ENCODE results near the gene NRL.

Gene NRL

DNA sequence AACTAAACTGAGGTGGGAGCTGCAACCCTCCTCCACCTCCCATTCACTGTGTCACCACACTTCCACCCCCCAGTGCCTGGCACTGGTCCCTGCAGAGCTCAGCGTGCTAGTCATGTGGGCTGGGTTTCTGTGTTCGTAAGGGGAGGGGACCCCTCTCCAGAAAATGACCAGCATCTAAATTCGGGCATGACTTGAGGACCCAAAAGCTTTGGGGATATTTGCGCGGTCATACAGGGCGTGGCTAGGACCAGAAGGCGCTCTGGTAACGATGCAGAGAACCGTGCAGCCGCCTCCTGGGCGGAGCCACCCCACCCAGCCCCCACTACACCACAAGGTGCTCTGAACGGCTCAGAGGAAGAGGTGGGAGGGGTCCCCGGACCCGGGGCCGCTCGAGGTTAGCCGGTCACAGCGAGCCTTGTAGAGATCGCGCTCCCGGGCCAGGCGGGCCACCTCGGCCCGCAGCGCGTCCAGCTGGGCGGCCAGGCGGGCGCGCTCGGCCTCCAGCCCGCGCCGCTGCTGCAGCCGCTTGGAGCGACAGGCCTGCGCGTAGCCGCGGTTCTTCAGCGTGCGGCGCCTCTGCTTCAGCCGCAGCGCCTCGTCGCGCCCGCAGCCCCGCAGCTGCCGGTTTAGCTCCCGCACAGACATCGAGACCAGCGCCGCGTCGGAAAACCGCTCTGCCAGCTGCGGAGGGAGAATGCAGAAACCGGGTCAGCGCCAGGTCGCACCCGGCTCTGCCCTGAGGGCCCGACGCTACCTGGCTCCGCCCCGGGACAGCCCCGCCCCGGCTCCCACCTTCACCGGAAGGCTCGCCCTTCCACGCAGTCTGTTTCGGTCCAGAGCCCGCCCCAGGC lies 33.6 kb downstream of the NRL start:
- DNase-seq: peak; percentile 81

DNA sequence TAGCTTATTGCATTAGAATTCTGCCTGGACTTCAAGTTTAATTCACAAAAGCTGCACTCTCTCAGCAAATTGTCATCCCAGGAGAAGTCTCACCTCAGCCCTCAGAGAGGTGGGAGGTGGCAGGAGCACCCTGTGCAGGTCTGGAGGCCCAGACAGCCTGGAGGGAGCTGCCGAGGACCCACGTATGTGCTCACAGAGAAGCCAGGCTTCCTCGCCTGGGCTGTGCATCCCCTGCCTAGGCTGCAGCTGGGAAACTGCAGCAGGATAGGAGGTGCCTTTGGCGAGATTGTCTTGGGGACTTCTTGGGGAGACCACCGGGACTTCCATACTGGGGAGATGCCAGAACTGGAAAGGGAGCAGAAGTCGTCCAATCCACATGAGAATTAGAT lies 34.6 kb downstream of the NRL start:
- no peak for DNase-seq

DNA sequence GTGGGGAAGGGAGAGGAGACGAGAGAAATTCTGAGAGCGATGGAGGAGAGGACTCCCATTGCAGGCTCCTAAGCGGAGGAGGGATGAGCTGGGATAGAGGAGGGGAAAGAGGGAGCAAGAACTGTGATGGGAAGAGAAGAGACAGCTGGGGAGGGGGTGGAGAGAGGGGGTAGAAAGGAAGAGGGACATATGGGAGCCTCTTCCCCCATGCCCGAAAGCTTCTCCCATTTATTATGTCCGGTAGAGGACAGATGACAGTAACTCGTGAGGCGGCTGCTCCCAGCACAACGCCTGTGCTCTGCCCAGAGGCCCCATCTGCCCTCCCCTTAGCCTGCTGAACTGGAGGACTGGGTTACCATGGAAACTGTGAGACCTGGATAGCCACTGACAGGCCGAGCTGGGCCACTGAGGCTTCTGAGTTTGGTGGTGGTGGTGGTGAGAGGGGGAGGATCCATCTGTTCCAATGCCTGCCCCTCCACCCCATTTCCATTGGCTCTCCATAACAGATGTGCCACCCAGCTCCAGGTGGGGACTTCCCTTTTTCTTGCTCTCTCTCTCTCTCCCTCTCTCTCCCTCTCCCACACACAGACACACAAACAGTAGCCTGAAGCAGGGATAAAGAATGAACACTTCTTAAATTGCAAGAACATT lies 35.1 kb downstream of the NRL start:
- peak; percentile 85 for DNase-seq

DNA sequence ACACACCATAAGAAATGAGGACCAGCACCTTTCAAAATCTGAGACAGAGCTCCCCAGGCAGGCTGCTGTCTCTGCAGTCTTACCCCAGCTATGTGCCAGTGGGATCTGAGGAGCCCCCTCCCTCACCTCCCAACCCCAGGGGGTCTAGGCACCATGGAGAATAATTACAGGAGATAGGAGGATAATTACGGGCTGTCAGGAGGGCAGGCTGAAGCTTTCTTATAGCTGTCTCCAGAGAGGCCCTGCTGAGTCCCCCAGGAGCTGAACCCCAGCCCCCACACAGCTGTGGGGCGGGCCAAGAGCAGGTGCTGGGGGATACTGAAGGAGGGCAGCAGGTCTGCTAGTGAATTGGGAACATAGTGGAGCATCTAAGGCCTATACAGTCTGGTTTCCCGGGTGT lies 36.6 kb downstream of the NRL start:
- peak; percentile 48 for DNase-seq

DNA sequence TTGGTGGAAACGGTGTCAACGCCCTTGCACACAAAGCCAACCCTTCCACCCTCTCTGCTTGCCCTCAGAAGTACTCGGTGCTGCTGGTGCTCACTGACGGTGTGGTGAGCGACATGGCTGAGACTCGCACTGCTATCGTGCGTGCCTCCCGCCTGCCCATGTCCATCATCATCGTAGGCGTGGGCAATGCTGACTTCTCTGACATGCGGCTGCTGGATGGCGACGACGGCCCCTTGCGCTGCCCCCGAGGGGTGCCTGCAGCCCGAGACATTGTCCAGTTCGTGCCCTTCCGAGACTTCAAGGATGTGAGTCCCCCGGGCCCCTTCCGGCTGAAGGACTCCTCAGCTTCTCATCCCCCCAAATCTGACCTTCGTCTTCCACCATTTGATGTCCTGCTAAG lies 37.7 kb downstream of the NRL start:
- no peak for DNase-seq

DNA sequence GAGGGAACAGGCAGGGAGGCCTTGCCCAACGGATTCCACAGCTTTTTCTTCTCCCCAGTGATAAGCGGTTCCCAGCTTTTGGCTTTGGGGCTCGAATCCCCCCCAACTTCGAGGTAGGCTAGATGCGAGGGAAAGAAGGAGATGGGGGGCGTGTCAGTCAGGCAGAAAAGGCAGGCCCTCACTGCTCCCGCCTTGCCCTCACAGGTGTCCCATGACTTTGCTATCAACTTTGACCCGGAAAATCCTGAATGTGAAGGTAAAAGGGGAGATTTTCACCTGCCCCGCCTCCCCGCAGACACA lies 38.5 kb downstream of the NRL start:
- no peak for DNase-seq

DNA sequence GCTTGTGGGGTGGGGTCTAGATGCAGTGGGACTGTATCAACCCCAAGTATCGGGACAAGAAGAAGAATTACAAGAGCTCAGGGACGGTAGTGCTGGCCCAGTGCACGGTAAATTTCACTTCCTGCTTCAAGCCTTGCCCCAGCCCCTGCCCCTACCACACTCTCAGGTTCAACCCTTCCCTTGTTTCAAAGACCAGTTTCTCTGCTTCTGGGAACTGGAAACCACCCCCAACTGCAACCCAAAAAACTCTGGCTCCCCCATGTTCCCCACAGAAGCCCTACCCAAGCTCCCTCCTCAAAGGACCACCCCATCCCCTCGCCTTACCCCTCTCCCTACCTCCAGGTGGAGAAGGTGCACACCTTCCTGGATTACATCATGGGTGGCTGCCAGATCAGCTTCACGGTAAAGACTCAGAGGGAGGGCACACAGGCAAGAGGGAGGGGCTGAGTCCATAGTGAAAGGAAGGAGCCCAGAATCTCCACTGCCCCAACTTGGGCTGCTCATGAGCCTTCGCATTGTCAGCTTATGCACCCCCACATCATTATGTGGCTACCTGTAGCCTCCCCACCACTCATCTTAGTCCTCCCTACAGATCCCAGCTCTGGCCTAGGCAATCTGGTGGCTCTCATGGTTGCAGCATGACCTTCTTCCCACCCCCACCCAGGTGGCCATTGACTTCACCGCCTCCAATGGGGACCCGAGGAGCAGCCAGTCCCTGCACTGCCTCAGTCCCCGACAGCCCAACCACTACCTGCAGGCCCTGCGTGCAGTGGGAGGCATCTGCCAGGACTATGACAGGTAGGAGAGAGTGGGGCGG lies 39.1 kb downstream of the NRL start:
- DNase-seq: no peak

DNA sequence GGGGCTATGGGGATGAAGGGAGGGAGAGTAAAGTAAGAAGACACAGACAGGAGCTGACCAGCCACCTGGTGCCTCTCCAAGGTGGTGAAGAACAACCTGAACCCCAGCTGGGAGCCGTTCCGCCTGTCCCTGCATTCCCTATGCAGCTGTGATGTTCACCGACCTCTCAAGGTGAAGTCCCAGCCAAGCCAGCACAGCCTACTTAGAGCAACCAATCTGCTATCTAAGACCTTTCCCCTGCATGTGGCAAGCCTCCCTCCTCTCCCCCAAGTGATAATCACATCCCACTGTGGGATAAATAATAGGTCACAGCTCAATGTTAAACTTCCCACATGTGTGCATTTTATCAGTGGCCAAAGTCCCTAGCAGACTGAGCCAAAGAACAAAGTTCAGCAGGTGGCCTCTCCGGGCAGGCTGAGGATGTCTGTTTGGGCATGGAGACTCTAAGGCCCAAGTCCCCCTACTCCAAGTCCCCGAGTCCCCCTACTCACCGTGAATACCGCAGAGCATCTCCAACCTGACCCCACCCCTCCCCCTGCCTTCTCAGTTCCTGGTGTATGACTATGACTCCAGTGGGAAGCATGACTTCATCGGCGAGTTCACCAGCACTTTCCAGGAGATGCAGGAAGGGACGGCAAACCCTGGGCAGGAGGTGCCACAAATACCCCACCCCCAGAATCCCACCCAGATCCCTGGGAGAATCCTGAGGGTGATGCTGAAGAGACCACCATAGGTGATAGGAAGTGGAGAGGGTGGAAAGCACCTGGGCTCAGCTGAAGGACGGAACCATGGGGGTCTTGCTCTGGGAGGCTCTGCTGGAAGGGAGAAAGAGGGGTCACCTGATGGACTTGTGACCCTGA lies 39.9 kb downstream of the NRL start:
- no peak for DNase-seq

DNA sequence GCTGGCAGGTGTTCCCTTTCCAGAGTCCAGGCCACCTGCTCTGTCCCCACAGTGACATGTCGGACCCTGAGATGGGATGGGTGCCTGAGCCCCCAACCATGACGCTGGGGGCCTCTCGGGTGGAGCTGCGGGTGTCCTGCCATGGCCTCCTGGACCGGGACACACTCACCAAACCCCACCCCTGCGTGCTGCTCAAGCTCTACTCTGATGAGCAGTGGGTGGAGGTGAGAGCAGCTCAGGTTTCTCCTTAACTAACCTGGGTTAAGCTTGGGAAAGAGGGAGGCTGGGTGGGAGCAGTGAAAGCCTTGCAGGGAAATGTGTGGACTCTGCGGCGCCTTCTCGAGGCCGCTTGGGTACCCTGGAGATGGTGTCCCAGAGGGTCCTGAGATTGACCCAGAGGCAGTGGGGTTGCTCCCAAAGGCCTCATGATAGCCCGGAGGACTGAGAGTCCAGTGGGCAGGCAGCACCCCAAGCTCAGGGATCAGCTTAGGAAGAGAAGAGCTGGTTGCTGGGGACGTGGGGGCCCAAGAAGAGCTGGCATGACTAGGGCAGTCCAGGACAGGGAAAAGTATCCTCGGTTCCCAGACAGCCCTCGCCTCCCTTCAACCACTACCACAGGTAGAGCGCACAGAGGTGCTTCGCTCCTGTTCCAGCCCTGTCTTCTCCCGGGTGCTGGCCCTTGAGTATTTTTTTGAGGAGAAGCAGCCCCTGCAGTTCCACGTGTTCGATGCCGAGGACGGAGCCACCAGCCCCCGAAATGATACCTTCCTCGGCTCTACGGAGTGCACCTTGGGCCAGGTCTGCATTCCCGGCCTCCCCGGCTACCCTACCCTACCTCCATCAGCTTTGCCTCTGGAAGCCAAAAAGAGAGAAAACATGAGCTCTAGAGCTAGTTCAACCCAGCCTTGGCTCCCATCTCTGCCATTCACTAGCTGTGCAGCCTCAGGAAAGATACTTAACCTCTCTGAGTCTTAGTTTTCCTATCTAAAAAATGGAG lies 41.6 kb downstream of the NRL start:
- no peak for DNase-seq

DNA sequence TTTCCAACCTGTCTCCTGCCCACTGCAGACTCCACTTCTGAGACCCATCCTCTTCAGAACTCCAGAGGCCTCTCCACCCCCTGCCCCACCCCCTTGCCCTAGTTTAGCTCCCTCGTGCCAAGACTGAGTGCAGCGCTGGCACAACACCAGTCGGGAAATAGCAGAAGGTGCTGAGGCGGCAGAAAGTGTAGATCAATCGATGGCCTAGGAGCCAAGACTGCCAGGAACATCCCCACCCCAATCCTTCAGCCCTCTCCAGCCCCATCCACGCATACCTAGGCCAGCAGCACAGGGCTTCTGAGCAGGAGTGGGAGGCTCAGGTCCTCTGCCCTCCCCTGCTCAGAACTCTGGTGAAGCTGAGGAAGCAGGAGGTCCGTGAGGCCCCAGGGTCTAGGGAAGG lies 42.3 kb downstream of the NRL start:
- DNase-seq: no peak

DNA sequence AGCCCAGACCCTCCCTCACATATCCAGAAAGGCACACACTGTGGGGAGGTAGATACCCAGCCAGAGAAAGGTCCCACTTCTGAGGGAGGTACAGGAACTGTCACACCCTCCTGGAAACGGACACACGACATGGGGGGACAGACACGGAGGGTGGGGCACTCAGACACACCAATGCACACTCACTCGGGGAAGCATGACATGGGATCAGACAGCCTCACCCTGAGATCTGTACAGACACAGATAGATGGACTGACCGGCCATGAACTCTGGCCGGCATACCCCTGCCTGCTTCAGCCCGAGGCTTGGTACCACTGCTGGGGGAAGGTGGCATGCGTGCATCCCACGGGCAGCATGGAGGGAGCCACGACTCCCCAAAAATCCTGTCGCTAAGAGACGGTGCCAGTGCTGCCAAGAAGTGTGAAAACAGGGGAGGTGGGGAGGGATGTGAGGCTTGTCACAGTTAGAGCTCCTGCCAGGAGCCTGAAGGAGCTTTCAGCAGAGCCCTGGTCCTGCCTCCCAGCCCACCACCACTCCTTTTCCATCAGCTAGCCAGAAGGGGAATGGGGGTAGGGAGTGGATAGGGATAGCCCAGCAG lies 42.8 kb downstream of the NRL start:
- DNase-seq: no peak

DNA sequence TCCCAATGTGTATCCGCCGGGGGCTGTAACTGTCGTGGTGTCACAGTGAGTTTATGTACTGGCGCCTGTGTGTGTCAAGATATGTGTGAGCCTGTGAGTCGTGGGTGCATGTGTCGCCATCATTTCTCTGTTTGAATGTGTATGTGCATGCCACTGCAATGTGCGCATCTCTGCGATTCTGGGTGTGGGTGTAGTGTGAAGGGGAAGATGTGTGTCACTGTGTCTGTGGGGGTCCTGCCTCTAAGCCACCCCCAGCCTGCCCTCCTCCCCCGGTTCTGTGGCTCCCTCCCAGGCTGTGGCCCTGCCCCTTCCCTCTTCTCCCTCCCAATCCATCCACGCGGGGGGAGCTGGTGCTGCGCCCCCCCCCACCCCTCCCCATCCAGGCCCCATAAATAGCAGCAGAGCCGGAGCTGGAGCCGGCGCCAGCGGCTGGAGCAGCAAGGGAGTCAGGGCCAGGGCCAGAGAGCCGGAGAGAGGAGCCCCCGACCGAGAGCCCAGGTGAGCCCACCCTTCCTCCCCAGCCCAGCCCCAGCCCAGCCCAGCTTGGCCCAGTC lies 43.5 kb downstream of the NRL start, which contains the start of gene CPNE6:
Gene CPNE6 (plus strand): TSS at position 419 of the 554 bp plus-strand sequence. CDS start 1,375 bp downstream, outside the sequence.
- no peak for DNase-seq

DNA sequence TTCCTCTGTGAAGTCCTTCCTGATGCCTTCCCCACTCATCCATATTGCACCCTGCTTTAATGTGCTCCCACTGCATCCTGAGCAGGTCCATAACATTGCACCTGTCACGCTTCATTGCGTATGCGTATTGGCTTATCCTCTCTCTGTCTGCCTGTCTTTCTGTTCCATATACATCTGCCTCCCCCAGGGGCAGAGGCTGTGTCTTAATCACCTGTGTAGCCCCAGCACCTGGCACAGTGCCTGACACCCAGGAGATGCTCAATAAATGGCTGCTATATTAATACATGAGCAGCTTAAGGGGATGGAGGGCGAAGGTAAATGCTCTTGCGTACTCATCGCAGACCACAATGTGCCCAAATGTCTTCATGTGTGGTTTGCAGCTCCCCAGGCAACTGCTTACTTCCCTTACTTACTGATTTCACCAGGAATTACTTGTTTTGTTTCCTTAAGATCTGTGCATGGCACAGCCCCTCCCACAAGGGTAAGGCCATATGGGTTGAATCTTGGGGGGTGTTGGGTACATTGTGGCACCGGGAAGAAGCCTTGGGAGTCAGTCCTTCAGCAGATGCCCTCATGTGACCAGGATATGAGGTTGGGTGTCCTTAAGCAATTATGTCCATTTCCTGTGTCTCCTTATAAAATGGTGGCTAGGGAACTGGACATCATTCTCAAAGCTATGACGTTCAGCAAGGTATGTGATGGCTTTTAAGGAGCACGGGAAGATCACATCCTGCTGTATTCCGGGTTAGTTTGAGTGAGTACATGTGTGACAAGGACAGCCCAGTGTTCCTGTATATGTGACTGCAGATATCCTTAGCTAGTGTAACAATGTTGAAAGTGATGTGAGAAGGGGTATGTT lies 44.2 kb downstream of the NRL start:
- no peak for DNase-seq

DNA sequence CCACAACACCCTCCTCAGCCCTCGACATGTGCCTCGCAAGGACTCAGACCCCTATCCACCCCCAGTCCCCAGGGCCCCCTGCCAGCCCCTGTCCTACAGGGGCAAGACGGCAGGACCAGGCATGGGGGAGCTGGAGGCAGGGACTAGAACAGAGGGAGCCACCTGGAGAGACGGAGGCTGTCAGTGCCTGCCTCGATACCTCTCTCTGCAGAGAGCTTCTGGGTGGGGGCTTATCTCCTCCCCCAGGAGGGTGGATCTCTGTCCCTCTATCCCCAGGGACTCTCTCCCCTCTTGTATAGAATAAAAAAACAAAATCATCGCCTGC lies 45.4 kb downstream of the NRL start:
- no peak for DNase-seq

DNA sequence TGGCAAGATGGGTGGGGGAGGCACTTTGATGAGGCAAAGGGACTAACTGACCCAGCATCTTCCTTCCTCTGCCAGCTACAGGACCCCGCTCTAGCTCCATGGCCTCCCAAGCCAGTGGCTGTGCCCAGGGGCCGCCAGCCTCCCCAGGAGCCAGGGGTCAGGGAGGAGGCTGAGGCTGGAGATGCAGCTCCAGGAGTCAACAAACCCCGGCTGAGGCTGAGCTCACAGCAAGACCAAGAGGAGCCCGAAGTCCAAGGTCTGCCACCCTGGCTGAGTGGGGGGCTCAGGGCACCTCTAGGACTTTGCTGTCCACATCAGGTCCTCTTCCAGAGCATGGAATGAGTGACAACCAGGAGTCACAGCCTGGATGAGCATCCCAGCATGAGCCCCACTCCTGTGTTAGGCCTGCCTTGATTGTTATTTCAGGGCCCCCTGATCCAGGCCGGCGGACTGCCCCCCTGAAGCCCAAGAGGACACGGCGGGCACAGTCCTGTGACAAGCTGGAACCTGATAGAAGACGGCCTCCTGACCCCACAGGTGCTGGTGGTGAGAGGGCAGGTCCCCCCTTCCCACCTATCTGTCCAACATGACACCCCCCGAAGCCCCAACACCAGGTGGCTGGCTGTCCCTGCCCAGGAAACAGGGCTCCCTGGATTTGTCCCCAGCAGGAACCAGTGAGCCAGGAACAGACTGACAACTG lies 45.9 kb downstream of the NRL start:
- no peak for DNase-seq

DNA sequence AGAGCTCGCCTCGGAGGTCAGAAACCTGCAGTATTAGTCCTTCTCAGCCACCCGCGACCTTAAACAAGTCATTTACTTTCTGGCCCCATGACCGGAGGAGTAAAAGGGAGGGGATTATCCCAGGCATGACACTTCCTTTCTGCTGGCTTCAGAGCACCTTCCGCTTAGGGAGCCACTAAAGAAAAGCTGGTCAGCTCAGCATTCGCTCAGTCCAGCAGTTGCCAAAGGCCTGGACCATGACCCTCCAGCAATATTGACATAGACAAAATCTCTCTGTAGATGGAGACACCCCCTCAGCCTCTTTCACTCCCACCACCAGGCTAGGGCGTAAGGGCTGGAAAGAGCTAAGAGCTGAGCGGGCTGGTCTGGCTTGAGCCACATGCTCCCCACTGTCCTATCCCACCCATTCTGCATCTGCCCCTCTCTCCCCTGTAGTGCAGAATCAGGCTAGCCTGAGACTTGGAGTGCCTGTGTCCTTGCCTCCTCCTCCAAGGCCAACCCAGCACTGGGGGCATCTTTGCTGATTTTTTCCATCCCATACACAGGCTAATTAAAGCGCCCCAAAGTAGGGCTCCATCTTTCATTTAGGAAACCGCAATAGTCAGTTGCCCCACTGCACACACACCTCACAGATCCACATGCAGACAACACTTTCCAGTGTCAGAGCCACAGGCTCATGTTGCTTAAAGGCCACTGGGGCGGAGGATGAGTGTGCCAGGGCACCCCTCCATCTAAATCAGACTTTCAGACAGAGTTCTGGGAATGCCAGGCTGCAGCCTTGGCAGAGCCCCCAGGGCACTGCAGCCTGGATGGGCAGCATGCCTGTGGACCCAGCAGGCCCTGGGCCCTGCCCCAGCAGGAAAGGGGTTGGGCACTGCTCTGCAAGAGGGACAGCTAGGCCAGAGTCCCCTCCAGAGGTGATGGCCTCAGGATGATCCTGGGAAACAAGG lies 47.3 kb downstream of the NRL start:
- DNase-seq: no peak

DNA sequence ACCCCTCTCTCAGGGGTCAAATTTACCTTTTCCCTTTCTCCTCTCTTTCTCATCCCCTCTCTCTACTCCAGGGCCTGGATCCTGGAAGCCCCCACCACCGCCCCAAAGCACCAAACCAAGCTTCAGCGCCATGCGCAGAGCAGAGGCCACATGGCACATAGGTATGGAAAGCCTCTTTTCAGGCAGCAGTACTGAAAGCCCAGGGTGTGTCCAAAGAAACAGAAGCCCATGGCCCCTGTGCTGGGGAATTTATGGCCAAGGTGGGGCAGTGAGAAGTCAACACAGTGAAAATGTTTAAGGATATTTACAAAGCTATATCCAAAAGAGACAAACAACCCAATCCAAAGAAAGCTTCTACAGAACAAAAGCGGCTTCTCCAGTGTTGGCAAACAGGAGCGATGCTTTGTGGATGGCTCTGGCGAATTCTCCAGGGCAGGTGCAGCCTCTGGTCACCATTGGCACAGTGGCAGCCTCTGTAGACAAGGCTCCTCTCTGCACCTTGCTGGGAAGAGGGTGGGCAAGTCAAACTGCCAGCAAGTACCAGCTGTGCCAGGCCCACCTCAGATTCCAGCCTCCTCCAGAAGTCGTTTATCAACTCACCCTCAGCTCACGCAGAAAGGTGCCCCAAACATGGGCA lies 48.1 kb downstream of the NRL start:
- DNase-seq: no peak

DNA sequence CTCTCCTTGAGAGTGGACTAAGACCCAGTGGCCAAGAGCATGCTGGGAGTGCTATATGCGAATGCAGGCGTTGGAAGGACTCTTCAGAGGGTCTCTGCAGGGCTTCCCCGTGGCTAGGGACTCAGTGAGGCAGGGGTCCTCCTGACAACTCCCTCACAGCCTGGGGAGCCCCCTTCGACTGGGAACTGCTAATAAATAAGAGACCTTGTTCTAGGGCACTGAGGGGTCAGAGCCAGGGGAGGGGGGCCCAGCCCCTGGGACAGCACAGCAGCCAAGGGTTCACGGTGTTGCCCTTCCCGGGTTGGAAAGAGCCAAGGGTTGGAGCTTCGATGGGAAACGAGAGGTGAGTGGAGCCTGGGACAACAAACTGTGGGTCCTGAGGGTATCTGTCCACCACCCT lies 49.3 kb downstream of the NRL start:
- no peak for DNase-seq

All from retina (tissue), 1 donor.